Astrocyte (in vitro differentiated cells and primary cell): ENCODE data around the gene CXorf65.

ENCODE experiments used
- CTCF ChIP-seq: IDR thresholded peaks from 2 replicates; pipeline ENCODE4 v1.5.1; 2011; ENCODE audit warnings: low read depth, mild to moderate bottlenecking, inconsistent platforms, low read length, moderate library complexity; ENCODE audit not compliant: insufficient read depth
- EZH2 ChIP-seq: IDR thresholded peaks from 2 replicates; pipeline ENCODE4 v1.6.1; 2012; ENCODE audit warnings: mild to moderate bottlenecking, low read length, inconsistent platforms; ENCODE audit not compliant: insufficient read depth

GRCh38 chrX:71111141-71111843, 4.8 kb upstream of the CXorf65 start, which contains the start of gene IL2RG:
- TF ChIP-seq CTCF: no peak
- TF ChIP-seq EZH2: no peak
